Left ventricle myocardium inferior (tissue), 1 donor: ENCODE data around the gene PDRG1. TPM values are rescaled to one million over a fixed set of nuclear protein-coding genes. Genes with fewer than 3 reads are reported as not detected.

Source experiments
- DNase-seq: peaks from one replicate; pipeline ENCODE4 v3.0.0-alpha.2; 2020
- H3K27ac ChIP-seq: fragments of 200-600 bp; replicated peaks from 2 replicates; pipeline ENCODE4 v1.8.0; 2021
- H3K27me3 ChIP-seq: fragments of 200-600 bp; 2 replicates; pipeline ENCODE4 v1.8.0; 2021; ENCODE audit warnings: low read depth
- H3K36me3 ChIP-seq: fragments of 200-600 bp; 2 replicates; pipeline ENCODE4 v1.8.0; 2021
- H3K4me1 ChIP-seq: fragments of 200-600 bp; 2 replicates; pipeline ENCODE4 v1.8.0; 2021
- H3K4me3 ChIP-seq: fragments of 200-600 bp; 2 replicates; pipeline ENCODE4 v1.8.0; 2021; ENCODE audit warnings: mild to moderate bottlenecking, moderate library complexity
- H3K9me3 ChIP-seq: fragments of 200-600 bp; replicated peaks from 2 replicates; pipeline ENCODE4 v1.8.0; 2021
- CTCF ChIP-seq: fragments of 200-600 bp; IDR thresholded peaks from 2 replicates; pipeline ENCODE4 v1.8.0; 2021; ENCODE audit warnings: antibody characterized with exemption, mild to moderate bottlenecking, borderline replicate concordance
- intact Hi-C: fragments of 100-400 bp; cut with micrococcal nuclease; formaldehyde crosslinking; loops from one replicate; pipeline ENCODE4 v1.11.0; 2022
- total RNA-seq: library from RNA; stranded (reverse); fragmentation: NEBNext Ultra II Directional; extraction: Animal tissue kit (Norgen Biotek cat#: 25700); gene quantifications from one replicate; pipeline ENCODE4 v1.2.1, GENCODE V29; 2021
- donor health status: DM: no; HTN: yes; CAD: no; lungs with severe emphysema.

The PDRG1 gene
- total RNA-seq, 1 donor from 2014 or later, result 10.4 TPM

- Histone ChIP-seq H3K9me3 (no peaks in the 10 kb centered on the region), H3K4me1 (no peaks in the 10 kb centered on the region), H3K4me3 (no peak overlapping the region), H3K36me3 (no peaks in the 10 kb centered on the region), H3K27me3 (peaks cover 35% of the 10 kb centered on the region), H3K27ac (no peak overlapping the region)
- intact Hi-C loops, result no loop called here
- TF ChIP-seq CTCF, result no peak
- DNase-seq, result no peak
Observed at GRCh38 chr20:31981784-31982183, 29.9 kb upstream of the PDRG1 start.

DNA sequence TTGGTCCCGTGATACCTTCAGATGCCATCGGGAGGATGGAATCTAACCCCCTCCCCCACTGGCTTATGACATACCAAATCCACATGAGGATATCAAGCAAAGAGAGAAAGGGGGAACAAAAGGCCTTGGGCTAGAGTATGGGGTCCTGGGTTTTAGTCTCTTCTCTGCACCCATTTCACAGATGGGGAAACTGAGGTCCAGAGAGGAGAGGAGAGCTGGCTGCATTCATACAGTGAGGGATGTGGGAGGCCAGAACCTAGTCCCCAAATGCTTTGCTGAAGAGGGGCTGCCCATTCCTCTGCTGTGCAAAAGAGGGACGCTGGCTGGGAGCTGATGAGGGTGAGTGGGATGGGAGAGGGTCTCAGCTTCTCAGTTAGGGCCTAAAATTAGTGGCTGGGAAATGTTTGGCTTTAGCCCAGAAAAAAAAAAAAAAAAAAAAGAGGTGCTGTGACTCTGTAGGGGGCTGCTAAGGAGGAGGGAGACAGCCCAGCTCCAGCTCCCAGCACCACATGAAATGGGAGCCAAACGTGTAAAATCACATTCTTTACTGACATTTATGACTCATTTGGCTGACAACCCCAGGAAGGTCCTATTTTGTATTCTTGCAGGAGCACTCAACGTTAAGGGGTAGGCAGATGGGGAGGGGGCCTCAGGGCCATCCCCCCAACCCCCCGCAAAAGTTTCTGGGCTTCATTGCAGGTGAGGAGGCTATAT lies 28.0 kb upstream of the PDRG1 start:
- no peaks in the 10 kb centered on the region for H3K4me1 ChIP-seq
- TF ChIP-seq CTCF, result no peak
- H3K4me3 ChIP-seq, result no peak overlapping the region
- H3K27ac ChIP-seq, result no peak overlapping the region
- no peaks in the 10 kb centered on the region for H3K36me3 ChIP-seq
- DNase-seq, result no peak
- H3K27me3 ChIP-seq, result peaks cover 52% of the 10 kb centered on the region
- no peaks in the 10 kb centered on the region for H3K9me3 ChIP-seq
- intact Hi-C loops, result no loop called here

DNA sequence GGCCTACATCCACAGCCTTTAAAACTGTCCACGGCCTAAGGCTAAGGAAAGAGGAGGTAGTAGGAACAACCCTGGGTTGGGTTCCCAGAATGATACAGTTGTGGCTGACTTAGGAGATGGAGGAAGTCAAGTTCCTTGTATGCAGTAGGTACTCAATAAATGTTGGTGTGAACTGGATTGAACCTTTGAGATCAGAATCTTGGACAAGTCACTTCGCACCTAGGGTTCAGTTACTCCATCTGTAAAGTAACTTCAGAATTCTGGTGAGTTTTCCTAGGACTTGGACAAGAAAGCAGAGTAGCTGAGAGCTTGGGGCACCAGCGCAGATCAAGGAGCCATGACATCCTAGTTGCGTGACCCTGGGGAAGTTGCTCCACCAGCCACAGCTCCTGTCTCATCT lies 25.2 kb upstream of the PDRG1 start:
- intact Hi-C loops, result no loop called here
- Histone ChIP-seq H3K36me3 (no peaks in the 10 kb centered on the region), H3K27me3 (peaks cover 68% of the 10 kb centered on the region), H3K27ac (no peak overlapping the region), H3K9me3 (no peaks in the 10 kb centered on the region), H3K4me1 (no peaks in the 10 kb centered on the region), H3K4me3 (no peak overlapping the region)
- no peak for DNase-seq
- TF ChIP-seq CTCF, result no peak

DNA sequence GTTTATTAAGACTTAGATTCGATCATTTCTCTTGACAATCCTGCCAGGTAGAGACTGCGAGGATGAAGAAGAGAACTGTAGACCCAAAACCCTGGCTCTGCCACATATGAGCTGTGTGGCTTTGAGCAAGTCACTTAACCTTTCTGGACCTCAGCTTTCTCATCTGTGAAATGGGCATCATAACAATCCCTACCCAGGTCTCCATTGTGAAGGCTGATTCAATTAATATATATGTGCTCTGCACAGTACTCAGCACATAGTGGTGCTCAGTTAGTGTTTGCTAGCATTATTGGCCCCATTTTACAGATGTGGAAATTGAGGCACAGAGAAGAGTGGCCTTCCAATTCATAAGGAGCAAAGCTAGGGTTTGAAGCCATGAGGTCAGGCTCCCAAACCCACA lies 24.0 kb upstream of the PDRG1 start:
- Histone ChIP-seq H3K27ac (no peak overlapping the region), H3K27me3 (peaks cover 72% of the 10 kb centered on the region), H3K4me3 (no peak overlapping the region), H3K9me3 (no peaks in the 10 kb centered on the region), H3K36me3 (no peaks in the 10 kb centered on the region), H3K4me1 (no peaks in the 10 kb centered on the region)
- DNase-seq, result no peak
- TF ChIP-seq CTCF, result no peak
- intact Hi-C loops, result no loop called here

GRCh38 chr20:31974951-31975487 lies 23.2 kb upstream of the PDRG1 start:
- peaks cover 72% of the 10 kb centered on the region for H3K27me3 ChIP-seq
- H3K36me3 ChIP-seq, result no peaks in the 10 kb centered on the region
- TF ChIP-seq CTCF, result no peak
- intact Hi-C loops, result no loop called here
- no peaks in the 10 kb centered on the region for H3K4me1 ChIP-seq
- H3K4me3 ChIP-seq, result no peak overlapping the region
- no peak overlapping the region for H3K27ac ChIP-seq
- no peaks in the 10 kb centered on the region for H3K9me3 ChIP-seq
- DNase-seq, result no peak
